ENCODE data around the gene PCYT1A.

GRCh38 chr3:196323016-196323415 lies 35.5 kb upstream of the PCYT1A start:
- no peak for TF ChIP-seq TEAD1 (CRISPR knock-in tag; IDR thresholded peaks at IDR 0.05)
- no peak for TF ChIP-seq ESRRA (CRISPR knock-in tag; IDR thresholded peaks at IDR 0.05; ENCODE audit: borderline replicate concordance)
